Measurements from ENCODE around the gene TMEM91. TPM values are rescaled to one million over a fixed set of nuclear protein-coding genes. Genes with fewer than 3 reads are reported as not detected.

The TMEM91 gene
- total and polyA plus RNA-seq, 2 of the 8 experiments (the other 6 are each of a cell fraction or from before 2014, with no cell fraction given) = 5.3 to 7.4 TPM

- Histone ChIP-seq H2BK20ac (ENCODE audit: low read length) (no peak overlapping the region), H3K14ac (ENCODE audit: insufficient read length) (no peak overlapping the region), H3K23ac (ENCODE audit: insufficient read length) (no peak overlapping the region), H4K5ac (ENCODE audit: insufficient read length, low read depth, low read length) (no peak overlapping the region), H3K18ac (ENCODE audit: extremely low read depth, low read length) (no peak overlapping the region), H2AFZ (ENCODE audit: low read length) (no peak overlapping the region), H3K36me3 (ENCODE audit: control insufficient read depth in 2 of 4, insufficient read depth in 4 of 4, low read length in 3 of 4) (no peaks in the 10 kb centered on the region), H2BK15ac (ENCODE audit: low read length) (no peak overlapping the region), H3K9ac (replicated peaks in 1 of 4; ENCODE audit: extremely low read depth in 1 of 4, low read depth in 3 of 4, low read length in 3 of 4) (no peak overlapping the region), H2BK12ac (ENCODE audit: low read depth, low read length) (no peak overlapping the region), H3K23me2 (ENCODE audit: low read depth, low read length) (peaks cover 7% of the 10 kb centered on the region; the same call in 1 of the 2 replicates), H4K8ac (ENCODE audit: extremely low read depth, insufficient read depth, low read length) (no peak overlapping the region), H4K20me1 (replicated peaks in 1 of 2; ENCODE audit: control insufficient read depth in 1 of 2, insufficient read depth in 2 of 2, low read length in 2 of 2) (peaks cover 0 to 7% of the 10 kb centered on the region in 2 experiments), H3K79me1 (ENCODE audit: low read depth, low read length) (no peaks in the 10 kb centered on the region; the same call in 1 of the 2 replicates), H3K4ac (replicated peaks; ENCODE audit: insufficient read length, low read depth, low read length) (no peak overlapping the region), H2BK5ac (ENCODE audit: low read depth, low read length) (no peak overlapping the region), H3K27ac (ENCODE audit: low read depth, low read length) (no peak overlapping the region), H4K91ac (replicated peaks; ENCODE audit: insufficient read length, low read length) (no peak overlapping the region), H3K56ac (replicated peaks; ENCODE audit: insufficient read length, low read depth, low read length) (no peak overlapping the region), H2BK120ac (replicated peaks; ENCODE audit: low read depth, low read length) (no peak overlapping the region), H3K9me3 (ENCODE audit: insufficient read depth in 2 of 2, low read depth in 1 of 2, low read length in 1 of 2) (no peaks in the 10 kb centered on the region), H3K4me3 (ENCODE audit: extremely low read depth in 1 of 4, insufficient read depth in 2 of 4, low read depth in 3 of 4, low read length in 4 of 4) (no peak overlapping the region), H2AK5ac (ENCODE audit: low read depth, low read length) (no peak overlapping the region), H3K4me1 (replicated peaks in 1 of 4; ENCODE audit: control insufficient read depth in 3 of 4, insufficient read depth in 4 of 4, low read length in 3 of 4) (peaks cover 0 to 5% (median 0%) of the 10 kb centered on the region in 4 experiments; a peak in 3 of 7 replicates), H3K4me2 (ENCODE audit: insufficient read depth in 1 of 2, low read depth in 2 of 2, low read length in 2 of 2) (no peak overlapping the region), H3K27me3 (replicated peaks in 1 of 4; ENCODE audit: control insufficient read depth in 3 of 4, extremely low read depth in 1 of 4, insufficient read depth in 3 of 4, low read length in 3 of 4) (peaks cover 0 to 8% (median 3%) of the 10 kb centered on the region in 4 experiments; a peak in 5 of 7 replicates), H3K79me2 (ENCODE audit: control insufficient read depth in 1 of 2, insufficient read depth in 2 of 2, low read length in 2 of 2) (no peaks in the 10 kb centered on the region)
- ChIA-PET CTCF (ENCODE audit: partially characterized antibody) (interaction anchor here (0.9 to 8.0 kb wide), 5 partner anchors 21 to 205 kb away, joined by 3 to 33 read pairs (median 3); no protein-coding TSS in a partner anchor), POLR2A (ENCODE audit: partially characterized antibody) (interaction anchor here (1.0 to 1.5 kb wide), 4 partner anchors 16 to 82 kb away, joined by 3 to 4 read pairs (median 3); partner anchors contain the start of gene DMAC2)
- no peak for TF ChIP-seq KDM1A (IDR thresholded peaks at IDR 0.05; ENCODE audit: borderline replicate concordance, low read length)
- TF ChIP-seq ATF3 (IDR thresholded peaks at IDR 0.05; ENCODE audit: insufficient read depth, low read depth, low read length) = no peak
- no peak for TF ChIP-seq BACH1 (IDR thresholded peaks at IDR 0.05; ENCODE audit: low read length)
- TF ChIP-seq CREB1 (IDR thresholded peaks at IDR 0.05) = no peak
- TF ChIP-seq, protein P1, sequence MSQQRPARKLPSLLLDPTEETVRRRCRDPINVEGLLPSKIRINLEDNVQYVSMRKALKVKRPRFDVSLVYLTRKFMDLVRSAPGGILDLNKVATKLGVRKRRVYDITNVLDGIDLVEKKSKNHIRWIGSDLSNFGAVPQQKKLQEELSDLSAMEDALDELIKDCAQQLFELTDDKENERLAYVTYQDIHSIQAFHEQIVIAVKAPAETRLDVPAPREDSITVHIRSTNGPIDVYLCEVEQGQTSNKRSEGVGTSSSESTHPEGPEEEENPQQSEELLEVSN (IDR thresholded peaks at IDR 0.05) = no peak
- TF ChIP-seq CHD1 (IDR thresholded peaks at IDR 0.05; ENCODE audit: low read depth, low read length) = no peak
- TF ChIP-seq RBBP5 (IDR thresholded peaks at IDR 0.05; ENCODE audit: borderline replicate concordance, low read depth, low read length) = no peak
- no peak for TF ChIP-seq SUZ12 (IDR thresholded peaks at IDR 0.05; ENCODE audit: low read length)
- WGBS, 2 experiments (ENCODE audit: extremely low coverage in 1 of 2, insufficient coverage in 1 of 2, insufficient read length in 1 of 2, insufficient replicate concordance in 2 of 2, low coverage in 1 of 2, low lambda C conversion rate in 2 of 2, missing lambda C conversion rate in 1 of 2) = 94% methylated on average over 13 of the region's 13 CpGs; no CpG with 5 or more reads in 1 of the 2 experiments
- DNase-seq (ENCODE audit: low read depth in 1 of 2, low spot score in 2 of 2) = no peak
- FAIRE-seq = no peak
Measured at GRCh38 chr19:41357746-41358145, 18.6 kb upstream of the TMEM91 start.

Data from H1 (cell line).